ENCODE data around the gene SLBP.

GRCh38 chr4:1756079-1756478, 44.0 kb upstream of the SLBP start:
- TF ChIP-seq POLR2A (IDR thresholded peaks at IDR 0.05) = no peak
- no peak for TF ChIP-seq CTCF (IDR thresholded peaks at IDR 0.05)
